Stimulated activated CD8-positive, alpha-beta memory T cell treated with anti-CD3 and anti-CD28 coated beads, Interleukin-15, amount 100 ng/mL, for 4 hours (primary cell): ENCODE measurements around the gene RSAD1.

Source experiments
- DNase-seq, 2 donors: peaks; one replicate each; pipeline ENCODE4 v3.0.0-alpha.2; 2020; ENCODE audit warnings: low read depth in 2 of 2

Gene RSAD1

GRCh38 chr17:50458270-50458669 is 20.4 kb upstream of the RSAD1 start:
- no peak for DNase-seq

GRCh38 chr17:50458701-50459676 is 19.7 kb upstream of the RSAD1 start:
- no peak for DNase-seq

DNA sequence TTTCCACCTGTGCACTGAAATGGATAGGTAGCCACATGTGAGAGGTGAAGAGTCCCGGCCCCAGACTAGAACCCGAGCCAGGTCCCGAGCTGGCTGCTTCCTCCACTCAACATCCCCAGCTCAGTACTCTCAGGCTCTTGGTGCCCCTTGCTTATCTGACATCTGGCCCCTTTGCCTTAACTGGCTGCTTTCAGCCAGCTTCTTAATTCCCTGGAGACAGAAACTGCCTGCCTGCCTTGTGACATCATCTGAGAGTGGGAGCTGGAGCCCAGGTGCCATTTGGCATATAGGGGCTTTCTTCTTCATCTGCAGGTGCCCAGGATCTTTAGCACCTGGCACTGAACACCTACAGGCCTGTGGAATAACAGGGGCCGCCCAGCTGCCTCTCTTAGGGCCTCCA is 18.9 kb upstream of the RSAD1 start:
- no peak for DNase-seq

DNA sequence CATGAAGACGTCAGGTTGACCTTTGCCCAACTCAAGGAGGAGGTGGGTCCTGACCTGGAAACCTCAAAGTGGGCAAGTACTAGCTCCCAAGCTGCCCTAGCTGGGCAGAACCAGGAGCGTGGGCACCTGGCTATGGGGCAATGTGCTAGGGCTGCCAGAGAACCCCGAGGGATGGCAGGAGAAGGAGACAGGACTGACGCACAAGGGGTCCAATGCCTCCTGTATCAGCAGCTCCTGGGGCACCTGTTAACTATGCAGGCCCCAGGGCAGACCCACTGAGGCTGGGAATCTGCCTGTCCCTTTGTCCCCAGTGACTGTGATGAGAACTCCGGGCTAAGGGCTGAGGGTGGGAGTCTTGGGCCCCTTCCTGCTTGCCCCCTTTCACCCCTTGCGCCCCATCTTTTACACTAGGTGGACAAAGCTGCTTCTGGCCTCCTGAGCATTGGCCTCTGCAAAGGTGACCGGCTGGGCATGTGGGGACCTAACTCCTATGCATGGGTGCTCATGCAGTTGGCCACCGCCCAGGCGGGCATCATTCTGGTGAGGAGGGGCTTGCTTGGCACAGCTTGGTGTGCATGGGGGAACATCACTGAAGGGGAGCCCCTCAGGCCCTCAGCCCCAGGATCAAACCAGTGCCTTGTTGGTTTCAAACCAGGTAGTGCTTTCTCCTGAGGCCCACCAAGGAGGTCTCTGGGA is 17.7 kb upstream of the RSAD1 start:
- DNase-seq, result no peak

DNA sequence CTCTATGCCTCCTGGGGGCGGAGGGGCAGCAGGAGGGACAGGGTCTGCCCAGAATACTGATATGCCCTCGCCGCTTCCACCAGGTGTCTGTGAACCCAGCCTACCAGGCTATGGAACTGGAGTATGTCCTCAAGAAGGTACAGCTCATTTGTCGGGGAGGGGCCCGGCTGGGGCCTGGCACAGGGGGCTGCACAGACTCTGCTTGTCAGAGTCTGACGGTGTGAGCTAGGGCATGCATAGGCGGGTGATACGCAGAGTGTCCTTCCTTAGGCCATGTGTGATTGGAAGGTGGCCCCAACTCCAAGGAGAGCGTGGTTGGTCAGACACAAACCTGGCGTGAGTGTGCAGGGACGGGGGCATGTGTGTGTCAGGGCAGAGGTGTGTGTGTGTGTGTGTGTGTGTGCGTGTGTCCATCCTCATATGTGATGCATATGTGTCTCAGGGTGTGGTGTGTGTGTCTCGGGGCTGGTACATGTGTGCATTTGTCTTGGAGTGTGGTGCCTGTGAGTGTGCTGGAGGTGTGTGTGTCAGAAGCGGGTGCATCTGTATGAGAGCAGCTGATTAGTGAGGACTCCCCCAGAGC is 17.0 kb upstream of the RSAD1 start:
- DNase-seq, result no peak

DNA sequence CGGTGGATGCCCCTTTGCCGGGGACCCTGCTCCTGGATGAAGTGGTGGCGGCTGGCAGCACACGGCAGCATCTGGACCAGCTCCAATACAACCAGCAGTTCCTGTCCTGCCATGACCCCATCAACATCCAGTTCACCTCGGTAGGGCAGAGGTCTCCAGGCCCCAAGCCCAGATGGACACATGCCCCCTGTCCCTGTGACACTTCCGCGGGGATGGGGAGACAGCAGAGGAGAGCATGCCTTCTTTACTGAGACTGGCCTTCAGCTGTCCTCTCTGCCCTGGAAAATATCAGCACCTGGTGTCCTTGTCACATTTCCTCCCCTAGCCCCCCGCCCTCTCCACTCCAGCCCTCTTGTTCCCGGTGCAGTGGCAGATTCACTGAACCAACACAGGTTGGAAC is 16.2 kb upstream of the RSAD1 start:
- DNase-seq, result no peak

DNA sequence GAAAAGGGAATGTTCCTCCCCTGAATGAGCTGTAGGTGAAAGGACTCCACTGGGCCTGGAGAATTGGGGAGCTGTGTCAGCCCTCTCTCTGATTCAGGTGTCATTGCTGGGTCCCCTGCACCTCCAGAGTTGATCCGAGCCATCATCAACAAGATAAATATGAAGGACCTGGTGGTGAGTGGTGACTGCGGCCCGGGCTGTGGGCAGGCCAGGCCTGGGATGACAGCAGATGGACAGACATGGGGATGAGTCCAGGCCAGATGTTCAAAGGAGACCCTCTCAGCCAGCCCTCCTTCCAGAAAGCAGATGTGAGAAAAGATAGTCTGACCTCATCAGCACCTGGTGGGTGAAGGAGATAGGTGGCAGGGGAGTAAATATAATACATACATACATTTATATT is 14.5 kb upstream of the RSAD1 start:
- no peak for DNase-seq

DNA sequence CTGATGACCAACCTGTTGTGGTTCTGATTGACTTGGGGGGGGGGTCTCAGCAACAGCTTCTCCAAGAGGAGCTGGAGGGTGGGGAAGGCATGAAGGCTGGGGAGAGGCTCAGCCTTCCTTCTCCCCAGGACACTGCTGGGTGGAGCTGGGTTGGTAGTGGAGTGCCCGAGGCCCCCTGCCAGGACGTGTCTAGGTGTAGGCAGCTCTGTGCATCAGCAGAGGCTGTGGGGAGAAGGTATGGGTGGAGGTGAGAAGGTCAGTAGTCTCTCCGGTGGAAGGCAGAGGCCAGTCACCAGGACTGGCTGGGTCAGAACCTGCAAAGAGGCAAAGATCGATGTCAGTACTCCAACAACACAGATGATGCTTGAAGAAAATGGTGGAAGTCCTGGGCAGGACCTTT is 13.9 kb upstream of the RSAD1 start:
- DNase-seq, result no peak

- DNase-seq, result no peak
These were observed 13.5 kb upstream of the RSAD1 start for GRCh38 chr17:50465171-50465570.

DNA sequence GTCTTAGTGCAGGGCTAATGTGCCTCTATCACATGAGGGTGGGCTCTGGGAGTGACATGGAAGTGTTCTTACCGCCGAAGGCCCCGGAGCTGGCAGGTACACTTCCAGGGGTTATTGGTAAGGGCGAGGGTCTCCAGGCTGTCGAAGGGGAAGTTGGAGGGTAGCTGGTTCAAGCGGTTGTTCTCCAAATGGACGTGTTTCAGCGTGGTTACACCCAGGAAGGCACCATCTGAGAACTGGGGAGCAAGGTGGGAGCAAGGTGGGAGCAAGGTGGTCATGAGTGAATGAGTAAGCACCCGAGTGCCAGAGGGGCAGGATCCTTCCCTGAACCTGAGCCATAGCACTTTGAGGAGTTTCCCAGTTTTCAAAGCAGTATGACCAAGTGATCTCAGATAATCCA is 13.0 kb upstream of the RSAD1 start:
- DNase-seq, result no peak

- no peak for DNase-seq
These were observed 12.1 kb upstream of the RSAD1 start for GRCh38 chr17:50466371-50467113.

DNA sequence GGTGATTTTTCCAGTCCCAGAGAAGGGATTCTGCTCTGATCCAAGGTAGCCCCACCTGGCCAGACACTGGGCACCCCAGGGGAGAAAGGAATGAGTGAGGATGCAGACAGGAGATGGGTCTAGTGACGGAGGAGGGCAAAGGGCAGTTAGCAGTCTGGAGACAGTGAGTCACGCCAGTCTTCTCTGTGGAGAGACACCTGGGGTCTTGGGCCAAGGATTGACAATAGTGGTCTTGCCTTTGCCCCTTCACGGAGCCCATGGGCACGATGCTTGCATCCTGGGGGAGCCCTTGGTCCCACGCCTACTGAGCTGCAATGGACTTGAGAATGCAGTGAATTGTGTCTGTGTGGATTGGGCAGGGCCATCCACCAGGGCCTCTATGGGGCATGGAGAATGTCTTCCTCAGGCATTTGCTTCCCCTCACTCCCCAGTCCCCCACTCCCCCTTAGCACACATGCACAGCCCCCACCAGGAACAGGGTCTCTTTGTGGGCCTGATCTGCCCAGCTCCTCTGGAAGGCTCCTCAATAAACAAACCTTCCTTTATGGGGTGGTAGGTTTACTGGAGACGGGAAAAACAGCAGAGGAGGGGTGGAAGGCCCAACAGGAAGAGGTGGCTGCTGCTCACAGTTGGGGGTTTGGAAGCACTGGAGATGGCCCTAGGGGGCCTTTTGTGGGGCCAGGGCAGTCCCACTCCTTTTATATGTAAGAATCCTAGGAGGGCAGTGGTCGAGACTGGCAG is 11.4 kb upstream of the RSAD1 start:
- no peak for DNase-seq

- DNase-seq, result no peak
These were observed 10.8 kb upstream of the RSAD1 start for GRCh38 chr17:50467855-50468303.

DNA sequence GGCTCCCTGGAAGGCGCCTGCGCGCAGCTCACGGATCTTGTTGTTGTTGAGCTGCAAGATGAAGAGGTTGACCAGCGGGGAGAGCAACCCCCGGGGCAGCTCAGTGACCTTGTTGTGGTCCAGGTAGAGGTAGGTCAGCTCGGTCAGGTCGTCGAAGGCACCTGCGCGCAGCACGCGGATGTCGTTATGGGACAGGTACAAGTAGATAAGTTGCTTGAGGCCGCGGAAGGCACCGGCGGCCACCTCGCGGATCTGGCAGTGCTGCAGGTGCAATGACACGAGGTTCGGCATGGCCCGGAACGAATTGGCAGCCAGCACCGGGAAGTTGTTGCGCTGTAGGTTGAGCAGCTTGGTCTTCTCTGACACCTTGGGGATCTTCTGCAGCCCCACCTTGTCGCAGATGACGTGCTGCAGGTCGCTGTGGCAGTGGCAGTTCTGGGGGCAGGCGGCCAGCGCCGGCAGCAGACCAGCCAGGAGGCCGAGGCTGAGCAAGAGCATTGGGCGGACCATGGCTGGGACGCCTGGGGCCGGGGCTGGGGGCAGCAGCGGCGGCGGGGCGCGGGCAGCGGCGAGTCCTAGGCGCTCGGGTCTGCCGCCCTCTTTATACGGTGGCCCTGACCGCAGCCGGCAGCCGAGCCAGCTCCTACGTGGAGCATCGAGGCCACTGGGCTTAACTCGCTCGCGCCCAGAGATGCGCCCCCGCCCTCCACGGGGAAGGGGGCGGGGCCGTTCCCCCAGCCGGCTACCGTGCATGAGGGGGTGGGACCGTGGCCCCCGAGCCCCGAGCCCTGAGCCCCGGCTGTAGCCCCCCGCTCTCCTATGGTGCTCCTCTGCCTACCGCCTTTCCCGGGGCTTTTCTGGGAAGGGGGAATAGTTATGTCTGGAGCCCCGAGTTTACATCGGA is 10.1 kb upstream of the RSAD1 start, which contains the start of gene CHAD:
TSS of gene CHAD (minus strand) at position 577 of the 904 bp plus-strand sequence. CDS start at position 510, 67 bp downstream.
- DNase-seq, result no peak

- no peak for DNase-seq
These were observed 9.5 kb upstream of the RSAD1 start for GRCh38 chr17:50469208-50469605.

DNA sequence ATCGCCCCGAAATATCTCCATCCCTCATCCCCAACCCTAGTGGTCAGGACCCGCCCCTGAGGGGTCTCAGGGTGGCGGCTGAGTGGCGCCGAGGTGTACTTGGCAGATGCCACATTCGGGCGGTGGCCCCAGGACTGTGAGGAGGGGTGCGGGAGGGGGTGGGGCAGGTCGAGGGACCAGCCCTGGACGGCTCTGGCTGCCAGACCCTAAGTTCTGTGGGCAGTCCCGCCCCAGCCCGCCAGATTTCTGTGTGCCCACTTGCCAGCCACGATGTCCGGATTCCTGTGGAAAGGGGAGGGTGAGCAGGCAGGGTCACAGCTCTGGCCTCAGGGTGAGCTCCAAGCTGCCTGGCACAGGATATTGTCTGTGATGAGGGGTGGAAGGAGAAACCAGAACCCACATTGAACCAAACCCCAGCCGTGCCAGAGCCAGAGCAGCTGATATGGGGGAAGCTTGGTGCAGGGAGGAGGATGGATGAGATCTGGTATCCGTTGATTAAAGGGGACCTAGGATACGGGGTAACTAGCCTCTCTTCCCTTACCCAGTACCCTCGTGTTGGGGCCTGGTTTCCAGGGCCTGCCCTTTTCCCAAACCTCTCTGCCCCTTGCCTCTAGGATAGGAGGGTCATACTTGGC is 8.9 kb upstream of the RSAD1 start:
- no peak for DNase-seq

DNA sequence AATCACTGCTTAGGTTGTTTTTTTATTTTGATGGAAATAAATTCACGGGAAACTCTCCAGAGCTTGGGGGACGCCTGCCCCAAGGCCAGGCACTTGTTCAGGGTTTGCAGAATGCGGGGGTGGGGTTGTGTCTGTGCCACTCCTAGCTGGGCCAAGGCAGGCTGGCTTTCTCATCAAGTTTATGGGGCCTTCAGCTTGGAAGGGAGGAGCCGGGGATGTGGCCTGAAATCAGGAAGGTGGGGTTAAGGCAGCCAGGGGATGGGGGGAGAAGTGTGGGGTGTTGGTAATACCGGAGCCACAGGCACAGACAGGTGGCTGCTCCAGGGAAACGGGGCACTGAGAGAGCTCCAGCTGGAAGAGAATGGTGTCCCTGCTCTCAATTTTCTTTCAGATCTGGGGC is 8.2 kb upstream of the RSAD1 start:
- no peak for DNase-seq

DNA sequence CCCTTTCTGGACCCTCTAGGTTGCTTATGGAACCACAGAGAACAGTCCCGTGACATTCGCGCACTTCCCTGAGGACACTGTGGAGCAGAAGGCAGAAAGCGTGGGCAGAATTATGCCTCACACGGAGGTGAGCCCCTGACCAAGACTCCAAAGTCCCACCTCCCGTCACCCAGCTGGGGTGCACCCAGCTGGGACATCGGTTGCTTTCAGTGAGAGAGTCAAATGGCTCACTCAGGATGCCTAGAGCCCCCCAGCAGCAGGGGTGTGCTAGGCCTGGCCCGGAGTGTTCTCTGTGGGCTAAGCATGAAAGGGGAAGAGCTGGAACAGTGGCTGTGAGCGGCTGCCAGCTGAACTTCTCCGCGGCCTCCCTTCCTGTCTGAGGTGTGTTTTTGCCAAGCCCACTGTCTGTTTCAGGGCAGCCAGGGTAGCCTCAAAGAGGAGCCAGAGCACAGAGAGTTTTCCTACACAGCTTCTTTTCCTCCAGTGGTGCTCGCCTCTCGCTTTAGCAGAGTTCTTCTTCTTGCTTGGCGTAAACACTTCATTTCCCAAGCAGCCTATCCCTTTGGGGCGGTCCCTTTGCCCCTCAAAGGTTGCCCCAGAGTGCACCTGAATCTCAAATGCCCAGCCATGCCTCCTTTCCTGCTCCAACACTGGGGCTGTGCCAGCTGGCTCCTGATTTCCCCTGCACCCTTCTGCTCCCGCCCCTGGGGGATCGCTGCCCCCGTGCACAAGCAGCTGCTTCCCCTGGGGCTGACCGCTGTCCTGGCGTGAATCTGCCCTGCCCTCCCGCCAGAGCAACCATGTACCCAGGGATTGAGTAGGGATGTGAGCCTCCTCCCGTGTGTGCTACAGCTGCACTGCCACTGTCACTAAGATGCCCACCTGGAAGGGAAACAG is 7.4 kb upstream of the RSAD1 start:
- no peak for DNase-seq
